A549 (cell line): ENCODE measurements around the gene LRIG1.

Experiments
- EP300 ChIP-seq, 2 experiments: fragments of >200 bp; sonication (Bioruptor Twin); formaldehyde crosslinking; IDR thresholded peaks; 2 replicates in 1 of 2; 3 replicates in 1 of 2; pipeline ENCODE4 v1.6.1; 2016 to 2017
- KDM1A ChIP-seq: fragments of 200-600 bp; sonication (generic); IDR thresholded peaks from 2 replicates; pipeline ENCODE4 v1.6.1; 2016; ENCODE audit warnings: low read depth, mild to moderate bottlenecking
- POLR2A ChIP-seq: IDR thresholded peaks from 2 replicates; pipeline ENCODE4 v1.6.1; 2012; ENCODE audit warnings: mild to moderate bottlenecking, low read length
- RFX5 ChIP-seq: fragments of 450-650 bp; IDR thresholded peaks from 2 replicates; pipeline ENCODE4 v1.7.1; 2014; ENCODE audit warnings: antibody characterized with exemption, mild to moderate bottlenecking, moderate library complexity
- SMC3 ChIP-seq: fragments of >200 bp; sonication (Bioruptor Twin); formaldehyde crosslinking; IDR thresholded peaks from 3 replicates; pipeline ENCODE4 v1.6.1; 2018; ENCODE audit warnings: inconsistent platforms
- TF ChIP-seq, protein P1 (sequence below): fragments of >200 bp; sonication (Bioruptor Twin); formaldehyde crosslinking; IDR thresholded peaks from 3 replicates; pipeline ENCODE4 v1.5.1; 2016
- TF ChIP-seq, protein P2 (sequence below): fragments of 450-650 bp; IDR thresholded peaks from 2 replicates; pipeline ENCODE4 v1.6.1; 2014; ENCODE audit warnings: antibody characterized with exemption

- no peak for TF ChIP-seq EP300 (IDR thresholded peaks at IDR 0.05)
- TF ChIP-seq, protein P1, sequence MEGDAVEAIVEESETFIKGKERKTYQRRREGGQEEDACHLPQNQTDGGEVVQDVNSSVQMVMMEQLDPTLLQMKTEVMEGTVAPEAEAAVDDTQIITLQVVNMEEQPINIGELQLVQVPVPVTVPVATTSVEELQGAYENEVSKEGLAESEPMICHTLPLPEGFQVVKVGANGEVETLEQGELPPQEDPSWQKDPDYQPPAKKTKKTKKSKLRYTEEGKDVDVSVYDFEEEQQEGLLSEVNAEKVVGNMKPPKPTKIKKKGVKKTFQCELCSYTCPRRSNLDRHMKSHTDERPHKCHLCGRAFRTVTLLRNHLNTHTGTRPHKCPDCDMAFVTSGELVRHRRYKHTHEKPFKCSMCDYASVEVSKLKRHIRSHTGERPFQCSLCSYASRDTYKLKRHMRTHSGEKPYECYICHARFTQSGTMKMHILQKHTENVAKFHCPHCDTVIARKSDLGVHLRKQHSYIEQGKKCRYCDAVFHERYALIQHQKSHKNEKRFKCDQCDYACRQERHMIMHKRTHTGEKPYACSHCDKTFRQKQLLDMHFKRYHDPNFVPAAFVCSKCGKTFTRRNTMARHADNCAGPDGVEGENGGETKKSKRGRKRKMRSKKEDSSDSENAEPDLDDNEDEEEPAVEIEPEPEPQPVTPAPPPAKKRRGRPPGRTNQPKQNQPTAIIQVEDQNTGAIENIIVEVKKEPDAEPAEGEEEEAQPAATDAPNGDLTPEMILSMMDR, result no peak
- TF ChIP-seq RFX5, result no peak
- TF ChIP-seq KDM1A, result no peak
- TF ChIP-seq POLR2A, result no peak
- TF ChIP-seq, protein P2, sequence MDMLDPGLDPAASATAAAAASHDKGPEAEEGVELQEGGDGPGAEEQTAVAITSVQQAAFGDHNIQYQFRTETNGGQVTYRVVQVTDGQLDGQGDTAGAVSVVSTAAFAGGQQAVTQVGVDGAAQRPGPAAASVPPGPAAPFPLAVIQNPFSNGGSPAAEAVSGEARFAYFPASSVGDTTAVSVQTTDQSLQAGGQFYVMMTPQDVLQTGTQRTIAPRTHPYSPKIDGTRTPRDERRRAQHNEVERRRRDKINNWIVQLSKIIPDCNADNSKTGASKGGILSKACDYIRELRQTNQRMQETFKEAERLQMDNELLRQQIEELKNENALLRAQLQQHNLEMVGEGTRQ, result no peak
- TF ChIP-seq SMC3, result no peak
These were observed 84.9 kb downstream of the LRIG1 start for GRCh38 chr3:66415867-66416428.
